Effector CD8-positive, alpha-beta T cell (primary cell): Measurements from ENCODE around the gene TLL2.

Source experiments
- DNase-seq: peaks from one replicate; lab custom pipeline; 2025; lab: John Stamatoyannopoulos, UW

TLL2 gene

GRCh38 chr10:96507044-96507443, 6.7 kb downstream of the TLL2 start:
- DNase-seq = no peak

DNA sequence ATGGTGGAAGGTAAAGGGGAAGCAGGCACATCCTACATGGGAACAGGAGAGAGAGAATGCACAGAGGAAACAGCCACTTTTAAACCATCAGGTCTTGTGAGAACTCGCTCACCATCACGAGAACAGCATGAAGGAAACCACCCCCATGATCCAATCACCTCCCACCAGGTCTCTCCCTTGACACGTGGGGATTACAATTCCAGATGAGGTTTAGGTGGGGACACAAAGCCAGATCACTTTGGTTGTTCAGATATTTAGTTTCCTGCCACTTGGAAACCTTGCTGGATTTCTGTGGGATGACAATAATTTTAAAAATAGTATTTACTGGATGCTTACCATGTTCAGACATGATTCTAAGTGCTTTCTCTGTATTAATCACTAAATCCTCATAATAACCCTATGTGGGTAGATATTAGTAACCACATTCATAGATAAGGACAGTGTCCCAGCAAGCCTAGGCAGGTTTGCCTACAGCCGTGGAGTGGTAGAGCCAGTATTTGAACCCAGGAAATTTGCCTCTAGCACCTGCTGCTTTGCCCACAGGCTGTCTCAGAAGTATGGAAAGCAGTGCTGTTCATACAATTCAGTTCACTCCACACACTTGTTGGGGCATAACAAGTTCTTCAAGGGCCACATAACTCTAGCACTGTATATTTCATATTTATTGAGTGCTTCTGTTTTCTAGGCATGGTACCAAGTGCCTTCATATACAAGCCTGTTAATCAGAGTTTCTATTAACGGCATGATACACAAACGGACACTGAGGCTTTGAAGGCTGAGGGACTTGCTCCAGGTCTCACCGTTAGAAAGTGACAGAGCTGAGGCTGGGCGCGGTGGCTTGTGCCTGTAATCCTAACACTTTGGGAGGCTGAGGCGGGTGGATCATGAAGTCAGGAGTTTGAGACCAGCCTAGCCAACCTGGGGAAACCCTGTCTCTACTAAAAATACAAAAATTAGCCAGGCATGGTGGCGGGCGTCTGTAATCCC, 8.3 kb downstream of the TLL2 start:
- DNase-seq = no peak

GRCh38 chr10:96502561-96503282, 11.0 kb downstream of the TLL2 start:
- DNase-seq = no peak

GRCh38 chr10:96501985-96502384, 11.7 kb downstream of the TLL2 start:
- DNase-seq = no peak

- no peak for DNase-seq
These were observed 13.2 kb downstream of the TLL2 start for GRCh38 chr10:96500519-96500918.

GRCh38 chr10:96500050-96500449, 13.7 kb downstream of the TLL2 start:
- no peak for DNase-seq

DNA sequence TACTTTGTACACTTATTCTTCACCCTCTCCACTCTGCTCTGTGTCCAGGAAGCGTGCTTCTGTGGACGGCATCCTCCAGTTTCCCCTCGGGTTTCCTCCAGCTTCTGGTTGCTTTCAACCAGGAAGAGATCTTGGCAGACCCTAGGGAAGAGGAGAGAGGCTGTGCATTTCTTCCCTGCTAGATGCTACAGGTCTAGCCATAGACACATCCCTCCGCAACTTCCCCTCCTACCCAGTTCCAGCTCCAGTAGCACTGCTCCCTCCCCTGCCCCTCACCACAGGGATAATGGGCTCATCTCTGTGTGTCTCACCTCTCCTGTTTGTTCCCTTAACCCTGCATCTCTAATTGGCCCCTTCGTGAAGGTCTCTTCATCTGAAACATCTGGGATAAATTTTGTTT, 16.3 kb downstream of the TLL2 start:
- no peak for DNase-seq

- no peak for DNase-seq
These were observed 17.3 kb downstream of the TLL2 start for GRCh38 chr10:96496281-96496925.

GRCh38 chr10:96495544-96495943, 18.2 kb downstream of the TLL2 start:
- DNase-seq = no peak

DNA sequence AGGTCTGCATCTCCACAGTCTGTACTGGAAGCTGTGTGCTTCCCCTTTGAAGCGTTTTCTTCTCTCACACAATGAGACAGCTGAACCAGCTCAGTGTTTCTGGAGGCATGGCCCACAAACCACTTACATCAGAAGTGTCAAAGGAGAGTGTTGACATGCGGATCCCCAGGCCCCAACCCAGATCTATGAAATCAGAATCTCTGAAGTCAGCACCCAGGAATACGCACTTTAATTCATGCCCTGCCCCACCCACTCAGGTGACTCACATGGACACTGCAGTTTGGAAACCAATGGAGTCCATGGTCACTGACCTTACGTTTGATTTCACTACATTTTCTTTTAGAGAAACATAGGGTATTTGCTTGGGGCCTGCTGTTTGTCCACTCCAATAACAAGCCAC, 19.0 kb downstream of the TLL2 start:
- DNase-seq = no peak

DNA sequence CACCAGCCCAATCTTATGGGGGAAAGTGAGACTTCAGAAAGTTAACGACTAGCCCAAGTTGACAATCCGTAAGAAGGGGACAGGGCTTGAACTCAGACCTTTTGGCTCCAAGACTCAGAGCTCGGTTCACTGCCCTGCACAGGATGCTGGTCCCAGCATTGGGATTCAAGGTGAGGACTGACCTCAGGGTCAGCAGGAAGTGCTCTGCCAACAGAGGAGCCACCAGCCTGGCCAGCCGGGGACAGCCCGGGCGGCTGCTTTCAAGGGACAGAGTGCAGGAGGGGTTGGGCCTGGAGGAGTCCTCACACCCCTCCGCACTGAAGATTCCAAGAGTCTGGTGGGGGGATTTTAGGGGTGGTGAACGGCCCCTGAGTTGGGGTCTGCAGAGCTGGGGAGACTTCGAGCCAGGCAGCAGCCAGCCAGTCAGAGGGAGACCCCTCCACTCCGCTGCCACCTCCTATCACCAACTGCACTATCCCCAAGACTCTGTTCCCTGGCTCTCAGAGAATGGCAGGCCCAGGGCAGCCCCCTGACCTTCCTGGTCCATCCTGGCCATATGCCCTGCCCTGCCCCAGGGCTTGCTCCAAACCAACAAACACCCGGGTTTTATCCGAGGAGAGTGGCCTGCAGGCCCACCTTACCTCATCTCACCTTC, 19.7 kb downstream of the TLL2 start:
- no peak for DNase-seq

DNA sequence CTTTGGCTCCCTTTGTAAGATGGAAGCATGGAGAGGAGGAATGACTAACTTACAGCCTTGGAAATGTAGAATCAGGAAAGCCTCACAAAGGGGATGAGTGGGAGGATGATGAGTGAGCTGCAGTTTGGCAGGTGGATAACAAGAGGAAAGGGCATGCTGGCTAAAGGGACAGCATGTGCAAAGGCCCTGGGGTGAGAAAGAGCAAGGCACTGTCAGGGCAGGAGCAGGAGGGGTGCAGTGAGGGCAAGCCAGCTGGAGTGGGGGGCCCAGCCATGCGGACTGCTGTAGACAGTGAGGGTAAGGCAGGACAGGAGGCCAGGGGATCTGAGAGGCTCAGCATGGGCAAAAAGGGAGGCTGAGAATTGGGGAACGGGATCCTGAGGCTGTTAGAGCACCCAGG, 20.5 kb downstream of the TLL2 start:
- no peak for DNase-seq

- DNase-seq = no peak
These were observed 22.4 kb downstream of the TLL2 start for GRCh38 chr10:96491303-96491702.

- DNase-seq = no peak
These were observed 25.4 kb downstream of the TLL2 start for GRCh38 chr10:96488161-96488935.

GRCh38 chr10:96482815-96483588, 30.7 kb downstream of the TLL2 start:
- DNase-seq = no peak

GRCh38 chr10:96478355-96478754, 35.4 kb downstream of the TLL2 start:
- no peak for DNase-seq

DNA sequence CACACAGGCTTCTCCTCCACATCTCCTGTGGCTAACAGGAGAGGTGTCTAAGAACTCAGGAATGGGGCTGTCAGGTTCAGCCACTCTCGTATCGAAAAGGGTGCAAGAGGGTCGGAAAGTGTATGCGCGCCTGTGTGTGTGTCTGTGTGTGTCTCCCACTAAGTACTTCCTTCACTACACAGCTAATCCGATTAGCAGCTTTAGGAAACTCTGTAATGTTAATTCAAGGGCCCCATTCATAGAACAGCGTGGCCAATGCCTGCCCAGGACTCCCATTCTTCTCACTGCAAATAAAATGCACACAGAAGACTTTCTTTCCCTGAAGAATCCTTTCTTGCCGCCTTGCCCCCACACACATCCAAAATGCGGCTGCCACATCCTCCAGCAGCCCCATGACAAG, 39.9 kb downstream of the TLL2 start:
- DNase-seq = no peak

DNA sequence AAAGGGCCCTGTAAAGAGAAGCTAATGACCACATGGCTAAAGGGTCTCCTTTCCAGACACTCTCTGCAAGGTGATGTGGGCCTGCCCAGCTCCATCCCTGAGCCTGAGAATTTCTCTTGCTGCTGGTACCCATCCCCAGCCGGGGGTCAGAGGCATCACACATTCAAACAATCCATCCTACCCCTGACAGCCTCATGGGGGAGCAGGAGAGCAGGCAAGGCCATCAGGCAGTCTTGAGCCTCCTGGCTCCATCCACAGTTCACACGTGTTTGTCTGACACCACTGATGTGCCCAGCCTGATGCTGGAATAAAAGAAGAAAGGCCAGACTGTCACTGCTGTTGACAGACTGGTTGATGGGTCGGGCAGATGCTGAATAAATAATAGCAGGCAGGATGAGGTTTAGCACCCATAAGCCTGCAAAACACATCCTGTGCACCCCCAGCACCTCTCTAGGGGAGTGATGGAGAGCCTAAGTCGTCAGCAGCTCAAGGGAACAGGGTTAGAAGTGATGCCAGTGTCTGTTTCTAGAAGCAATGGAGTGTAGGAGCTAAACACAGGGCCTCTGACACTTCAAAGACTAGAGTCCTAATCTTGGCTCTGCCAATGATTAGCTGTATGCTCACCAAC, 43.5 kb downstream of the TLL2 start:
- no peak for DNase-seq

- DNase-seq = no peak
These were observed 44.9 kb downstream of the TLL2 start for GRCh38 chr10:96468845-96469244.

GRCh38 chr10:96465599-96465998, 48.1 kb downstream of the TLL2 start:
- no peak for DNase-seq
